HG03175 (cell line): ENCODE data around the gene IFI35.
"Not testable (repeated sequence)": the region's sequence is repeated elsewhere in the genome, so short reads cannot be mapped to it uniquely, and the experiment has no call there.

Experiments used
- ATAC-seq: cut with Tn5 transposase; IDR thresholded peaks from one replicate; pipeline ENCODE4 v1.9.1; 2021; ENCODE audit warnings: mild to moderate bottlenecking, moderate library complexity; ENCODE audit not compliant: unreplicated experiment

IFI35 gene

DNA sequence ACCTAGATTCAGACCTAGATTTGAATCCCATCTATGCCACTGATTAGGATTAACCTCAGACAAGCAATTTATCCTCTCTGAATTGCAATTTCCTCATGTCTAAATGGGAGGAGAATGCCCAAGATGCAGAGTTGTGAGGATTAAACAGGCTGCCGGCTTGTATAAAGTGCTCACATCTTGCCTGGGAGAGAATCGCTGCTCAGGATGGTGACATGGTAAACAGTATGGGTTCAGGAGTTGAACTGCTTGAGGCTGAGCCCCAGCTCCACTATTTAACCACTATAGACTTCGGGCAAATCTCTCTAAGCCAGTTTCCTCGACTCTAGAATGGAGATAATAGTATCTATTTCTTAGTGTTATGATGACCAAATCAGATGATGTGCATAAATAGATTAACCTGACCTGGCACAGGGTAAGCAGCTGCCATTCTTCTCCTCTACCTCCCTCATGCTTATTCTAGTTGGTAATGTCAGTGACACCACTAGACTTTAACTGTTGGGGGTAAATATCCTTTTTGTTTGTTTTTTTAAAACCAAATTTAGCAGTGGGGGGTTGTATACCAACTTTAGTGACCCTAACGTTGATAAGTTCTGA, 9.1 kb upstream of the IFI35 start:
- ATAC-seq = no peak

DNA sequence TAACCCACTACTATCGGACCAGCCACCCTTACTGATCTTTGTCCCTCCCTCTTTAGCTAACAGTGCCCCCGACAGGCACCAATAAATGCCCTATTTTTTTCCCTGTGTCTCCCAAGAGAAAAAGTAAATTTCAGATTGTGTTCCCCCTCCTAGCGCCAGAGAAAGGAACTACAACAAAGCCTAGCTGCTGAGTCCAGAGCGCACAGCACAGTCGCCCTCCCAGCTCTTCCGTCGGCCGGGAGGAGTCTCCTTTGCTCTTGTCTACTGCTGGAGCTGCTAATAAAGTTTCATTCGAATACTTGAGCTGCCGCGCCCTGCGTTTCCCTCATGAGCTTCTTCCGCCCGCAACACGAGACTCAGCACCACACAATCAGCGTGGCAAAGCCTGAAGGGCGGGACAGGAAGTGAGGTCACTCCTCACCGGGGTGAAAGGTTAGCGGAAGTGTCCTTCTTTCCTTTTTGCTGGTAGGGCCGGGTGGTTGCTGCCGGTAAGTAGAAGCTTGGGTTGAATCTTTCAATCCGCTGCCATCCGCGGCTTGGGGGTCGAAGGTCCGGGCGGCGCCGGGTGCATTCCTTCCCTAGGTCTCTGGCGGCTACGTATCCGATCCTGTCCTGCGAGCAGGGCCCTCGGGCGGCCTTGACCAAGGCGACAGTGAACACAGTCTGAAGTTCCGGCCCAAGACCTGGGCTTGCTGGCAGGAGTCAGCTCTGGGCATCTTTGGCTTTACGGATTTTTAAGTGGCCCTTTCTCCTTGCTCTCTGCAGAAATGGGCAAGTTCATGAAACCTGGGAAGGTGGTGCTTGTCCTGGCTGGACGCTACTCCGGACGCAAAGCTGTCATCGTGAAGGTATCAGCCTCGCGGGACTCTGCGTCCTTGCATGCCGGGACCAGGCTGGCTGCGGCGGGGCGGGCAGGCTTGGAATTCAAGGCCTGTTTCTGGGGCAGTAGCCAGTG, 8.3 kb upstream of the IFI35 start, which contains the start of gene RPL27:
RPL27 (plus strand) TSS at position 436 of the 955 bp plus-strand sequence; CDS start at position 768, 332 bp downstream.
- peak; percentile 94 for ATAC-seq

DNA sequence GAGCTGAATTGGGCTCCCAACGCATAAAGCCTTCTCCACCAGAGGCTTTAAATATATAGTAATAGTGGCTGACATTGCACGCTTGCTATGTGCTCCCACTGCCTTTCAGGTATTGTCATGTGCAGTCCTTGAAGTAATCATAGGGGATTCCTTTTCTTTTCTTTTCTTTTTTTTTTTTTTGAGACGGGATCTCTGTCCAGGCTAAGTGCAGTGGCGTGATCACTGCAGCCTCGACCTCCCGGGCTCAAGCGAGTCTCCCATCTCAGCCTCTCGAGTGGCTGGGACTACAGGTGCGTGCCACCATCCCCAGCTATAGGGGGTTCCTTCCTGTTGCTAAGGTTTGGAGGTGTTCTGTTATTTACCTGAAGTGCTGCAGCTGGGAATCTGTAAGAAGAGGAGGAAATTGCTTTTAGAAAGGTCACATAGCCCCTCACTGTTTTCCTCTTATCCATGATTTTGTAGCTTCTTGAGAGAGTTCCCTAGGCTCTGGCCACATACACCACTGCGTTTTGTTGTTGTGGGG, 7.5 kb upstream of the IFI35 start:
- no peak for ATAC-seq

DNA sequence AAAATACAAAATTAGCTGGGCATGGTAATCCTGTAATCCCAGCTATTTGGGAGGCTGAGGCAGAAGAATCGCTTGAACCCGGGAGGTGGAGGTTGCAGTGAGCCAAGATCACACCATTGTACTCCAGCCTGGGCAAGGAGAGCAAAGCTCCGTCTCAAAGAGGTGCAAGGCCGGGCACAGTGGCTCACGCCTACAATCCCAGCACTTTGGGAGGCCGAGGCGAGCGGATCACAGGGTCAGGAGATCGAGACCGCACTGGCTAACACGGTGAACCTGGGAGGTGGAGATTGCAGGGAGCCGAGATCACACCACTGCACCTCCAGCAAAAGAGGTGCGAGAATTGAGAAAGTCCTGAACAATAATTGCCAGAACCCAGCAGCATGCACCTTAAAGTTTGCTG, 5.7 kb upstream of the IFI35 start:
- not testable (repeated sequence) for ATAC-seq

DNA sequence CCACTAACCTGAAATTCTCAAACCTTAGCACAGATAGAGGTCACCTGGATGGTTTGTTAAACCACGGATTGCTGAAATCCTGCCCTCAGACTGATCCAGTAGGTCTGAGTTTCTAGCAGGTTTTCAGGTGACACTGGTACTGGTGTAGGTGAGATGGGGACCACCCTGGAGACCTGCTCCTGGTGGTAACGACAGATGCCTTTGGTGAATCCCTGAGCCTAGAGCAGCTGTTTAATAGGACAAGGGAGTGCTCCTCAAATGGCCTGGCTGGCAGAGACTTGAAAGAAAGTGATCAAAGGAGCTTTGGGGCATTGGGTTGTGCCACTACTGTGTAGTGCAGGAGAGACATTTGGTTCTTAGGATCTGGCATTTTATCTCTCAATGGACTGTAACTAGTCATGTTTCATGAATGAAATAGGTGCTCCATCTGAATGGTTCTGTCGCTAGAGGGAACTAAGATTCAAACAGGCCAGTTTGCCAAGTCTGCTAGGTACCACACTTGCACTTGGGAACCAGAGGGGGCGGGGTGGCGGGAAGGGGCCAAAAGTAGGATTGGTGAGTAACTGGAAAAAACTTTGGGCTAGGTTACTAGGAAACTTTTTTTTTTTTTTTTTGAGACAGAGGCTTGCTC, 2.9 kb upstream of the IFI35 start:
- no peak for ATAC-seq

DNA sequence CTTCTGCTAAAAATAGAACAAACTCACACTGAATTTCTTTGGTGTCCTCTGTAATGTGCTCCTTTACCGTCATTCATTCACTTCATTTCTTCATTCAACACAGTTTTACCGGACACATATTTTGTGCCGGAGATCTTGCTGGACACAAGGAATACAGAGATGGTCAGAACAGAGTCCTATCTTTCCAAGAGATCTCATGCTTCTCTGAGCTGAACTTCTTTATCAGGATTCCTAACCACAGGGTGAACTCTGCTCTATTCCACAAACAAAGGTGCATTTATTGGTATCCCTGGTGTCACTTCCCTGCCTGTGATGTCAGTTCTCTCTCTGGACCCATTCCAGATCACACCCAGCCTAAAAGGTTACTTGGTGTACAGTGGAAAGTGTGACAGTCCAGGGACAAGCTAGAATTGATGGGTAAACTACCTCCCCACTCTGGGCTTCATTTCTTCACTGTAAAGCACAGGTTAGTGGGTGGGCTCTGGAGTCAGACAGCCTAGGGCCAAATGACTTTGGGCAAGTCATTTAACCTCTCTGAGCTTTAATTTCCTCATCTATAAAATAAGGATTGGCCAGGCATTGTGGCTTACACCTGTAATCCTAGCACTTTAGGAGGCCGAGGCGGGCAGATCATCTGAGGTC, 4.2 kb downstream of the IFI35 start:
- no peak for ATAC-seq

DNA sequence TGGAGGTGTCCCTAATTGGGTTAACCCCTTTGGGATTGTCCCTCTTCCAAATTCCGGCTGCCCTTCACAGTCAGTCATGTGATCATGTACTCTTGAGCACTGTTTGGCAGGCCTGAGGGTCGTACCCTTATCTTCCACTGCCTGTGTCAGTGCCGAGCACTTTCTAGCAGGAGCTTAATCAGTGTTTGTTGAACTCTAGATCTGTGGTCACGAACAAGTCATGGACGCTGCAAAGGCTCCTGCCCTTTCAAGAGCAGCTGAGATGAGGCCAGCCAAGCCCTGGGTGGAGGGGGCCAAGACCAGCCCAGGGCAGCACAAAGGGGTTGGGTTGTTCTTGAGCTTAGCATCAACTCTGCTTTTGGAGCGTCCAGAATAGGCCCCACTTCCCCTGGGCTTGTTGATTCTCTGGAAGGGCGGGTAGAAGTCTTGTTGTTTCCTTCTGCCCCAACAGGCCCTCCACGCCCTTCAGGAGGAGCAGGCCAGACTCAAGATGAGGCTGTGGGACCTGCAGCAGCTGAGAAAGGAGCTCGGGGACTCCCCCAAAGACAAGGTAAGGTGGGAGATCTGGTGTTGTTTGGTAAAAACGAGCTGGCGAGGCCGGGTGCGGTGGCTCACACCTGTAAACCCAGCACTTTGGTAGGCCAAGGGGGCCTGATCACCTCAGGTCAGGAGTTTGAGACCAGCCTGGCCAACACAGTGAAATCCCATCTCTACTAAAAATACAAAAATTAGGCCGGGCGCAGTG, 5.3 kb downstream of the IFI35 start:
- no peak for ATAC-seq

DNA sequence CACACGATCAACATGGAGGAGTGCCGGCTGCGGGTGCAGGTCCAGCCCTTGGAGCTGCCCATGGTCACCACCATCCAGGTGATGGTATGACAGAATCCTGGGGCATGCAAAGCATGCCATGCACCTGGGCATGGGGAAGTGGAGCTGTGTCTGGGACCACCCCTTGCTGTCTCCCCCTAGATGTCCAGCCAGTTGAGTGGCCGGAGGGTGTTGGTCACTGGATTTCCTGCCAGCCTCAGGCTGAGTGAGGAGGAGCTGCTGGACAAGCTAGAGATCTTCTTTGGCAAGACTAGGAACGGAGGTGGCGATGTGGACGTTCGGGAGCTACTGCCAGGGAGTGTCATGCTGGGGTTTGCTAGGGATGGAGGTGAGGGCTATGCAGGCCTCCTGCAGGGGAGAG, 6.7 kb downstream of the IFI35 start:
- ATAC-seq = no peak

DNA sequence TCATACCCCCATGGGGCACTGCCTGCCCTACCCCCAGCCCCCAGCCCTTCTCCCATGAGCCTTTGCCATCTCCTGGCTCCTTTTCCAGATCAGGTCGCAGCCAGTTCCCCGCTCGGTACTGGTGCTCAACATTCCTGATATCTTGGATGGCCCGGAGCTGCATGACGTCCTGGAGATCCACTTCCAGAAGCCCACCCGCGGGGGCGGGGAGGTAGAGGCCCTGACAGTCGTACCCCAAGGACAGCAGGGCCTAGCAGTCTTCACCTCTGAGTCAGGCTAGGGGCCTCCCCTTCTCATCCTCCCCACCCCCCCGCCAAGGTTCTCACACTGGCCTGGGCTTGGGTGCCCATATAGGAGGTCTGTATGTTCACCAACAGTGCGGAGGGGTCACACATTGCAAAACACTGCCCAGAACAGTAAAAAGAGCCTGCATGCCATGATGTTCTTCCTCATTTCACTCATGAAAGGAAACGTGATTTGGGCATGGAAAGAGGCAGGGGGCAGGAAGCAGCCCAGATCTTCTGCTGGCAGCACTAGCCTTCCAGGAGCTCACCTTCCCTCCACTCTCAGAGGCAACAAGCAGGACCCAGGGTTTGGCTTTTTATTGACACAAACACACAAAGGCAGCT, 7.5 kb downstream of the IFI35 start:
- no peak for ATAC-seq

DNA sequence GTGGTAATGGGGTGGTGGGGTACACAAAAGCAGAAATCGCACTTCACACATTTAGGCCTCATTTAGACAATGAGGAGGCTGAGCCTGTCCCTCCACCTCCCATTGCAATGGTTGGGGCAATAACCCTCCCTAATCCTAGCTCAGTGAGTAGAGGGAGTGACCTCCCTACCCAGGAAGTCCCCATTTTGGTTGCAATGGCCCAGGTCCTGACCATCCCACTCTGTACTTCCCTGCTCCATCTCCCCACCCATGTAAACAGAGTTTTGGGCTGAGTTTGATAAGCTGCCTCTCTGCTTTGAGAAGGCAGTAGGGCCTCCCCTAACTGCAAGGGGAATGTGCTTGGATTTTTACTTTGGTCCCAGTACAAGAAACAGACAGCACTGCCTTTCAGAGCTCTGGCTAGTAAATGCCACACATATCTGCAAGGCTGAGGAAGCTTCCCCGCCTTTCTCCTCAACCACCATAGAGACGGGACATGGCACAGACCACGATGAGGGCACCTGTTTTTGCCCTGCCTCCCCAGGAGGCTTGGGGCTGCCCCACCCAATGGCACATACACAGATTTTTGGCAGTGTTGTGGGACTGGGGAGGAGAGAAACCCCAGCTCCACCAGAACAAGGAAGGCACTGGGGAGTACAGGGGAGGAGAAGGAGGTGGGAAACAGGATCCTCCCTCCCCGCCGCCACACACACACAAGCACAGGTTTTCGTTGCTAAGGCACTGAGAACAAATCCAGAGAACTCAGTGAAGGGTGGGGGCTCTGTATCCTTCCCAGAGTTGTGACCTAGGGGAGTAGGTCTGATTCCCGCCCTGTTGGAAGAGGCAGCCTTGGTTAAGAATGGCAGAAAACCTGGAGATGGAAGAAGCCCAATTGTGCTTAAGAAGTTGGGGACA, 8.3 kb downstream of the IFI35 start:
- ATAC-seq = no peak

DNA sequence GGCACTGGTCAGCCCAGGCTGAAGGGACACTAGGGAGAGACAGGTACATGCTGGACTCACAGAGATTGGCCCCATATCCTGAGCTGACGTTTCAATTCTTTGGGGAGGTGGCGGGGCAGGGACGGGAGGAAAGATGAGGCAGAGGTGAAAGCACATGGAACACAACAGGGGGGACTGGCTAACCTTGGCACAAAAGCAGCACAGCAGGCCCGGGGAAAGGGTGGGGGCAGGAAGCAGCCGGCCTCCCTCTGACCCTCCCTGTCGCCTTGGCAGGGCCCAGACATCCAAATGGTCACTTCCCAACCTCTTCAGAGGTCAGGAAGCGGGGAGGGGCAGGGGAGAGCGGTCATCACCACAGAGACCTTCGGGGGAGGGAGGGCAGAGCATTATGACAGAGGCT, 9.0 kb downstream of the IFI35 start:
- ATAC-seq = no peak

DNA sequence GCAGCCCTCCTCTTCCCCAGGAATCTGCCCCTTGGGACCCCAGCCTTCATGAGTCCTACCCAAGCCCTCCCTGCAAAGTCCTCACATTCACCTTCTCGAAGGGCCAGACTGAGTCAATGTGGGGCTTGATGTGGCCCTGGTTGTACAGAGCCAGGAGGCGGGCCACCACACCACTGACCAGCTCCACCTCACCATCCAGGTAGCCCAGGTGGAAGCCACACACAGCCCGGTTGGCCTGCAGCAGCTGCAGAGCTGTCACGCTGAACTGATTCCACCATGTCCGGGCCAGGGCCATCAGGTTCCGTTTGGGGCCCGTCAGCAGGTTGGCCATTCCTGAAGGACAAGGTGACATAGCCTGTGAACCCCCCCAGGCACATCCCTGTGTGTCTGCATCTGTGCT, 9.6 kb downstream of the IFI35 start:
- no peak for ATAC-seq

DNA sequence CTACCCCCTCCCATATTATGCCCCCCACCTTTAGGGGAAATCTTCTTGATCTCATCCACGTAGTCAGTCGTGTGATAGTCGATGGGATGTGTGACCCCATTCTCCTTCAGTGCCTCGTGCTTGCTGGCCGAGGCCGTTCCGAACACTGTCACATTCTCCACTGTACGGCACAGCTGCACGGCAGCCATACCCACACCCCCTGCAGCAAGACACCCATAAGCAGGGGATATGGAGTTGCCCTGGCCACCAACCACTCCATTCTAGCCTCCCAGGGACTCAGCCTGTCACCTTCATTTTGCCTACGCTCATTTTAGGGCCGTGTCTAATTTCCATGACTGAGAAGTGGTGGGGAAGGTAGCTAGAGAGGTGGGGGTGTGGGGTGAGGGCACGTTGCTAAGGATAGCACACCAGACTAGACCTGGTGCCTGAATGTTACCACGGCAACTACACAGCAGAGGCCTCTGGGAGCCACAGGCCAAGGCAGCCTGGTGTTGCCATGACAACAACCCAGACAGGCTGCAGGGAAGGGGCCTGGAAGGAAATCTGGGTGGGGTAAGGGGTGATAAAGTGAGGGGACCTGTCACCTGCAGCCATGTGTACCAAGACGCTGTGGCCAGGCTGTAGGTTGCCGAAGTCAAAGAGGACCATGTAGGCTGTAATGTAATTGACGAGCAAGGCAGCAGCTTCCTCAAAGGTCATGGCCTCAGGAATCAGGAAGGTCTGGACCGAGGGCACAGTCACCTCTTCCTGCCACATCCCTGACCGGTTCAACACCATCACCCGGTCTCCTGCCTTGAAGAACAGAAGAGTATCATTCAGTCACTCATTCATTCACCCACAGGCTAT, 11.6 kb downstream of the IFI35 start:
- no peak for ATAC-seq

DNA sequence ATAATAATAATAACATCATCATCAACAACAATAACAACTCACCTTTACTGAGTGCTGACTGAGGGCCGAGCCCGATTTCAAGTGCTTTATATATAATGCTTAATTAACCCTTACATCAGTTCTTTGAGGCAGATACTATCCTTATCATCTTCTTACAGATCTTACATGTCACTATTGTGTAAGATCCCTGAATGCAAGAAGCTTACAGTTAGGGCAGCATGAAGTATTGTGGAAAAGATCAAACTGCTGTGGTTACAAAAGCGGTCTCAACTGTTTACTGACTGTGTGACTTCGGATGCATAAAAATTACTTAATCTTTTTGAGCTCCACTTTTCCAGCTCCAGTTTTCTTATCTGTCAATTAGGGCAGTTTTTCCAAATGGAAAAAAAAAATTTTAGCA, 12.3 kb downstream of the IFI35 start:
- no peak for ATAC-seq

DNA sequence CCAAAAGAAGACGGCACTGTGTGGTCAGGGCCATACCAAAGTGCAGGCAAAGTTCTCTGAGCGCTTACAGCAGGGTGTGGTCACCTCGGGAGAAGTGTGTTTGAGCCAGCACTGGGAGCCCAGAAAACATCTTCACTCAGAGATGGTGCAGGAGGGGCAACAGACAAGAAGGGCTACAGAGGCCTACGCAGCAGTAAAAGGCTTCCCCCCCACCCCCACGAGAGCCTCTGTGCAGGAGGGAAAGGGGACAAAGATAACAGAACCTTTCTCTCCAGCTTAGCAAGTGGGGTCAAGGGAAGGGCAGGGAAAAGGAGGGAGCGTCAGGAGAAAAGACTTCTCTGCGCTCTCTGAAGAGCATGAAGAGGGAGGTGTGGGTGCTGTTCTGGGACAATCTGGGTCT, 12.8 kb downstream of the IFI35 start:
- no peak for ATAC-seq

DNA sequence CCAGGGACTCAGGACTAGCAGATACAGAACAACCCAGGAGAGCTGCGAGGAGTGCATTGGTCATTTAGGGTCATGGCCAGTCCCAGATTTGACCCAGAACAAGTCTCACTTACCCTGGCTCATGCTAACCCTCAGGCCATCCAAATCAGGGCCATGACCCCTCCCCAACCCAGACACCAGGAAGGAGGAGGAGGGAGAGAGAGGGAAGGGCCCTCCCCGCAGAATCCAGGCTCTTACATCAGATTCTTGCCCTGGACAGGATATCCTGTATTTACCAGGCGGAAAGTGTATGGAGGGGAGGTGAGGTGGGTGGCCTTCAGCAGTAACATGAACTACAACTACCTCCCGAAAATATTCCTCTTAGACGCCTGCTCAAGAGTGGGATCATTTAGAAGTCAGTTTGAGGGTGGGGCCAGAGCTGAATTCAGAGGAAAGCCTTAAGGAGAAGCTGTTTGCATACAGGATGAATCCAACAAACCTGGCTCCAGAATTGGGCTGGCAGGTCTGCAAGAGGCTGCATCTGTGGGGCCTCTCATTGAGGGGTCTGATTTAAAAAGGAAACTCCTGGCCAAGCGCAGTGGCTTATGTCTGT, 13.5 kb downstream of the IFI35 start:
- no peak for ATAC-seq
